HepG2 (cell line): Measurements from ENCODE around the gene RELB. TPM values are rescaled to one million over a fixed set of nuclear protein-coding genes. Genes with fewer than 3 reads are reported as not detected.
A peak's percentile ranks its signal among the peaks of the same experiment; 100 is the strongest.

Experiments
- BRD4 ChIP-seq: sonication (generic); formaldehyde crosslinking; IDR thresholded peaks from 2 replicates; pipeline ENCODE4 v1.4.0; 2020; ENCODE audit warnings: missing genetic modification reagents
- CERS6 ChIP-seq: sonication (generic); formaldehyde crosslinking; IDR thresholded peaks from 2 replicates; pipeline ENCODE4 v1.5.0; 2020; ENCODE audit warnings: missing genetic modification reagents
- E2F5 ChIP-seq: sonication (generic); formaldehyde crosslinking; conservative IDR thresholded peaks from 2 replicates; pipeline ENCODE4 v1.4.0; 2020; ENCODE audit warnings: missing genetic modification reagents
- EEA1 ChIP-seq: sonication (generic); formaldehyde crosslinking; IDR thresholded peaks from 2 replicates; pipeline ENCODE4 v1.5.1; 2020; ENCODE audit warnings: mild to moderate bottlenecking, missing genetic modification reagents, borderline replicate concordance
- FOXO1 ChIP-seq: sonication (generic); formaldehyde crosslinking; IDR thresholded peaks from 2 replicates; pipeline ENCODE4 v1.4.0; 2020; ENCODE audit warnings: missing genetic modification reagents
- KDM2A ChIP-seq: sonication (generic); formaldehyde crosslinking; IDR thresholded peaks from 2 replicates; pipeline ENCODE4 v1.4.0; 2020; ENCODE audit warnings: low read depth, missing genetic modification reagents, borderline replicate concordance
- KDM4B ChIP-seq: sonication (generic); formaldehyde crosslinking; IDR thresholded peaks from 2 replicates; pipeline ENCODE4 v1.4.0; 2020; ENCODE audit warnings: missing genetic modification reagents
- KLF15 ChIP-seq: sonication (generic); formaldehyde crosslinking; IDR thresholded peaks from 2 replicates; pipeline ENCODE4 v1.8.1; 2023; ENCODE audit warnings: borderline replicate concordance, mild to moderate bottlenecking, inconsistent platforms, missing genetic modification reagents, mixed read lengths
- KLF16 ChIP-seq, 2 experiments: sonication (generic) in 1 of 2; formaldehyde crosslinking in 1 of 2; IDR thresholded peaks; 2 replicates each; pipeline versions ENCODE4 v1.6.1 to v1.8.0; 2016 to 2023; ENCODE audit warnings: missing genetic modification reagents in 2 of 2, missing compliant biosample characterization in 1 of 2
- MEIS2 ChIP-seq: sonication (generic); formaldehyde crosslinking; IDR thresholded peaks from 2 replicates; pipeline ENCODE4 v1.9.0; 2021; ENCODE audit warnings: mild to moderate bottlenecking, missing genetic modification reagents
- MTF1 ChIP-seq: sonication (generic); formaldehyde crosslinking; IDR thresholded peaks from 2 replicates; pipeline ENCODE4 v1.5.0; 2020; ENCODE audit warnings: missing genetic modification reagents
- NFE2L1 ChIP-seq: sonication (generic); formaldehyde crosslinking; IDR thresholded peaks from 2 replicates; pipeline ENCODE4 v1.4.0; 2020; ENCODE audit warnings: missing genetic modification reagents, mild to moderate bottlenecking, borderline replicate concordance
- PAWR ChIP-seq: sonication (generic); formaldehyde crosslinking; IDR thresholded peaks from 2 replicates; pipeline ENCODE4 v1.4.0; 2020; ENCODE audit warnings: missing genetic modification reagents, mild to moderate bottlenecking, borderline replicate concordance
- SNRNP70 ChIP-seq: fragments of 200-400 bp; formaldehyde crosslinking; IDR thresholded peaks from 2 replicates; pipeline ENCODE4 v1.6.1; 2017; ENCODE audit warnings: mild to moderate bottlenecking, low read depth, low read length, moderate library complexity
- TBL1XR1 ChIP-seq: fragments of 150-350 bp; IDR thresholded peaks from 2 replicates; pipeline ENCODE4 v1.6.1; 2014; ENCODE audit warnings: borderline replicate concordance, low read length; ENCODE audit not compliant: partially characterized antibody
- WIZ ChIP-seq: sonication (generic); formaldehyde crosslinking; IDR thresholded peaks from 2 replicates; pipeline ENCODE4 v1.5.1; 2020; ENCODE audit warnings: mild to moderate bottlenecking, missing genetic modification reagents
- ZC3H13 ChIP-seq: sonication (generic); formaldehyde crosslinking; IDR thresholded peaks from 2 replicates; pipeline ENCODE4 v1.8.1; 2023; ENCODE audit warnings: mild to moderate bottlenecking, missing genetic modification reagents, moderate library complexity
- ZFYVE20 ChIP-seq: sonication (generic); formaldehyde crosslinking; IDR thresholded peaks from 2 replicates; pipeline ENCODE4 v1.8.0; 2023; ENCODE audit warnings: low read depth, mild to moderate bottlenecking, moderate library complexity, missing genetic modification reagents, borderline replicate concordance
- ZKSCAN5 ChIP-seq: sonication (generic); formaldehyde crosslinking; IDR thresholded peaks from 2 replicates; pipeline ENCODE4 v1.5.1; 2020; ENCODE audit warnings: mild to moderate bottlenecking, missing genetic modification reagents
- ZNF343 ChIP-seq: sonication (generic); formaldehyde crosslinking; IDR thresholded peaks from 2 replicates; pipeline ENCODE4 v1.4.0; 2020; ENCODE audit warnings: mild to moderate bottlenecking, missing genetic modification reagents
- ZNF367 ChIP-seq: sonication (generic); formaldehyde crosslinking; IDR thresholded peaks from 2 replicates; pipeline ENCODE4 v1.4.0; 2020; ENCODE audit warnings: missing genetic modification reagents, borderline replicate concordance
- ZNF558 ChIP-seq: sonication (generic); formaldehyde crosslinking; IDR thresholded peaks from 2 replicates; pipeline ENCODE4 v1.9.0; 2022; ENCODE audit warnings: mild to moderate bottlenecking, missing genetic modification reagents, borderline replicate concordance
- ZNF577 ChIP-seq: sonication (generic); formaldehyde crosslinking; IDR thresholded peaks from 2 replicates; pipeline ENCODE4 v1.4.0; 2020; ENCODE audit warnings: mild to moderate bottlenecking, low read depth, missing genetic modification reagents, borderline replicate concordance
- ZNF766 ChIP-seq: sonication (generic); formaldehyde crosslinking; IDR thresholded peaks from 2 replicates; pipeline ENCODE4 v1.5.0; 2020; ENCODE audit warnings: missing genetic modification reagents, borderline replicate concordance
- ZNF841 ChIP-seq: sonication (generic); formaldehyde crosslinking; IDR thresholded peaks from 2 replicates; pipeline ENCODE4 v1.8.1; 2023; ENCODE audit warnings: missing genetic modification reagents, borderline replicate concordance
- polyA plus RNA-seq, 8 experiments: library from polyadenylated mRNA; depleted of rRNA in 3 of 8; stranded (reverse) in 7 of 8; unstranded in 1 of 8; fragments of >200 nt; fragmentation: Illumina TruSeq in 4 of 8; extraction: Trizol in 4 of 8; gene quantifications; 2 replicates each; pipeline versions ENCODE4 v1.2.1 to v1.2.3, GENCODE V29; 2011 to 2016; ENCODE audit warnings: low read depth in 4 of 8, missing spikeins in 1 of 8, mixed read lengths in 1 of 8; ENCODE audit not compliant: insufficient read depth in 1 of 8
- total RNA-seq, 5 experiments: library from RNA; depleted of rRNA; stranded (reverse); fragments of >200 nt; fragmentation: Illumina TruSeq; extraction: Trizol; gene quantifications; 2 replicates each; pipeline ENCODE4 v1.2.3, GENCODE V29; 2016; ENCODE audit warnings: low read depth in 1 of 5
- TF ChIP-seq, protein P1 (sequence below): sonication (generic); formaldehyde crosslinking; conservative IDR thresholded peaks from 2 replicates; pipeline ENCODE4 v1.8.0; 2022; ENCODE audit warnings: missing genetic modification reagents

Gene RELB
- total and polyA plus RNA-seq, 2 of the 13 experiments (the other 11 are each of a cell fraction or from before 2014, with no cell fraction given) = 1.9 to 3.5 TPM

DNA sequence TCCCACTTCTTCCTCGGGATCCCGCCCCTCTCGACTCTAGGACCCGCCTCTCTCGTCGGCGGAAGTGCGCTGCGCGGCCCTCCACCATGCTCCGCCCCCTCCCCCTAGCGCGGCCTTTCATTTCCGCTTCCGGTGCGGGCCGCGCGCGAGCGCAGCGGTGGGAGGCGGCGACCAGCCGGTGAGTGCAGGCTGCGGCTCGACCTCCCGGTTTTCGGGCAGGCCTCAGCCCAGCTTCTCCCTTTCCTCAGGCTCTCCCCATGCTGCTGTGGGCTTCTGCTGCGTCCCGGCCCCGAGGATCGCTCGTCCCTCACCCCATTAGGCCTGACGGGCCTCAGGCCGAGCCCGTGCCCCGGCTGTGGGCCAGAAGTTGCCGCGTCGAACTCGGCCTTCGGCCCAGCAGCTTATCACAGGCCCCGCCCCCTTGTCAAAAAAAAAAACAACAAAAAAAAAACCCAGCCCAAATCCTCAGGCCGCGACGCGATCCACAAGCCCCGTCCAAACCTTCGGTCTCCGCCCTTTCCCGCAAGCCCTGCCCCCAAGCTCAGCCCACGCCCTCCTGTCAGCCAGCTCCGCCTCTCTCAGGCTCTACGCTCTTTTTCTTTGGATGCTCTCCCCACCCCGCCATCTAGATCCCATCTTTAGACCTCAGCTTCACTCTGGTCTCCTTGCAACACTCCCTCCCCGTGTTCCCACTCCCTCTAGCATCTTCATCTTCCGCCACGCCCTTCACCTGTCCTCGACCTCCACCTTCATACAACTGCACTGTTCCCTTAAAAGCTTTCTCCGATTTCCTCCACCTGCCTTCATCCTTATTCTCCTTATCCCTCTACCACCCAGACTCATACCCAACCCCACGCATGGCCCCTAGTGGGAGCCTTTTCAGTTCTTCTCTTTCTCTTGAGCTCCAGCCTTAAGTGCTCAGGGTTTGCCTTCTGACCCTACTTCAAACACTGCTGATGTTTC lies 37.9 kb downstream of the RELB start, which contains the start of gene CLASRP (continued):
- no peak for TF ChIP-seq PAWR (CRISPR knock-in tag)
- TF ChIP-seq ZNF766 (CRISPR knock-in tag) = 0 out of 2 replicates have a peak, but pooled peaks have one; percentile 59
- TF ChIP-seq MEIS2 = 0 out of 2 replicates have a peak, but pooled peaks have one; percentile 14
- no peak for TF ChIP-seq ZNF367 (CRISPR knock-in tag)
- no peak for TF ChIP-seq FOXO1 (CRISPR knock-in tag)
- no peak for TF ChIP-seq ZNF577 (CRISPR knock-in tag)
- peak; percentile 80; the same call in 1 of the 2 replicates for TF ChIP-seq WIZ
- TF ChIP-seq, protein P1, sequence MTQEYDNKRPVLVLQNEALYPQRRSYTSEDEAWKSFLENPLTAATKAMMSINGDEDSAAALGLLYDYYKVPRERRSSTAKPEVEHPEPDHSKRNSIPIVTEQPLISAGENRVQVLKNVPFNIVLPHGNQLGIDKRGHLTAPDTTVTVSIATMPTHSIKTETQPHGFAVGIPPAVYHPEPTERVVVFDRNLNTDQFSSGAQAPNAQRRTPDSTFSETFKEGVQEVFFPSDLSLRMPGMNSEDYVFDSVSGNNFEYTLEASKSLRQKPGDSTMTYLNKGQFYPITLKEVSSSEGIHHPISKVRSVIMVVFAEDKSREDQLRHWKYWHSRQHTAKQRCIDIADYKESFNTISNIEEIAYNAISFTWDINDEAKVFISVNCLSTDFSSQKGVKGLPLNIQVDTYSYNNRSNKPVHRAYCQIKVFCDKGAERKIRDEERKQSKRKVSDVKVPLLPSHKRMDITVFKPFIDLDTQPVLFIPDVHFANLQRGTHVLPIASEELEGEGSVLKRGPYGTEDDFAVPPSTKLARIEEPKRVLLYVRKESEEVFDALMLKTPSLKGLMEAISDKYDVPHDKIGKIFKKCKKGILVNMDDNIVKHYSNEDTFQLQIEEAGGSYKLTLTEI (CRISPR knock-in tag) = no peak
- TF ChIP-seq TBL1XR1 = no peak
- TF ChIP-seq EEA1 (CRISPR knock-in tag) = peak; percentile 87; the same call in 1 of the 2 replicates
- no peak for TF ChIP-seq ZKSCAN5 (CRISPR knock-in tag)
- TF ChIP-seq KDM4B (CRISPR knock-in tag) = 0 out of 2 replicates have a peak, but pooled peaks have one; percentile 41
- TF ChIP-seq ZNF343 (CRISPR knock-in tag) = no peak
- TF ChIP-seq NFE2L1 (CRISPR knock-in tag) = 0 out of 2 replicates have a peak, but pooled peaks have one; percentile 33
- no peak for TF ChIP-seq ZNF841 (CRISPR knock-in tag)
- TF ChIP-seq KLF15 = no peak; the same call in 1 of the 2 replicates
- TF ChIP-seq CERS6 (CRISPR knock-in tag) = no peak
- no peak for TF ChIP-seq ZNF558
- TF ChIP-seq MTF1 = no peak
- TF ChIP-seq ZC3H13 (CRISPR knock-in tag) = no peak
- TF ChIP-seq BRD4 (CRISPR knock-in tag) = peak; percentile 85
- peak in 1 of 2 experiments; percentile 85; a peak in 2 of 4 replicates for TF ChIP-seq KLF16 (CRISPR knock-in tag; IDR thresholded peaks at IDR 0.05)
- TF ChIP-seq KDM2A = peak; percentile 85; the same call in 1 of the 2 replicates
- TF ChIP-seq E2F5 (CRISPR knock-in tag) = no peak; the same call in 1 of the 2 replicates
- no peak for TF ChIP-seq SNRNP70
- no peak for TF ChIP-seq ZFYVE20
